Spleen (tissue), 7 donors: Measurements from ENCODE around the gene PA2G4.

Experiments used
- CTCF ChIP-seq, 11 experiments: fragments of 200-600 bp in 7 of 11; fragments of 450-650 bp in 4 of 11; sonication (generic) in 4 of 11; IDR thresholded peaks in 8 of 11; conservative IDR thresholded peaks in 3 of 11; 1 replicate in 7 of 11; 2 replicates in 4 of 11; pipeline versions ENCODE4 v1.4.0 to v1.8.0; 2016 to 2021; ENCODE audit warnings: antibody characterized with exemption in 11 of 11, inconsistent platforms in 4 of 11, mild to moderate bottlenecking in 1 of 11
- POLR2A ChIP-seq, 3 donors: fragments of 450-650 bp; IDR thresholded peaks; one replicate each; pipeline ENCODE4 v1.5.1; 2017; ENCODE audit warnings: antibody characterized with exemption in 3 of 3, mild to moderate bottlenecking in 1 of 3
- donor health status: DM: no; HTN: no; CAD: no; lungs with moderate emphysema.
- donor health status: DM: no; HTN: no; CAD: no.
- donor health status: DM: no; HTN: no; CAD: no.

- no peak for TF ChIP-seq CTCF (IDR thresholded peaks at IDR 0.05 in 8 of 11, conservative IDR thresholded peaks at IDR 0.05 in 3 of 11)
- TF ChIP-seq POLR2A (IDR thresholded peaks at IDR 0.05): no peak
Measured at GRCh38 chr12:56078427-56078826, 25.9 kb upstream of the PA2G4 start.
